ENCODE measurements around the gene CACNG3. TPM values are rescaled to one million over a fixed set of nuclear protein-coding genes. Genes with fewer than 3 reads are reported as not detected.
"Not testable (repeated sequence)": the region's sequence is repeated elsewhere in the genome, so short reads cannot be mapped to it uniquely, and the experiment has no call there.

Gene CACNG3
- total RNA-seq, 1 donor from 2014 or later: not detected

- Histone ChIP-seq H3K4me3 (ENCODE audit: low read depth, low read length) (no peak overlapping the region), H3K36me3 (ENCODE audit: control insufficient read depth, insufficient read depth, low read length) (no peaks in the 10 kb centered on the region), H3K27me3 (ENCODE audit: control insufficient read depth, insufficient read depth, low read length) (no peaks in the 10 kb centered on the region)
- FAIRE-seq (no peak), DNase-seq (ENCODE audit: low read depth) (no peak)
- TF ChIP-seq, protein P1, sequence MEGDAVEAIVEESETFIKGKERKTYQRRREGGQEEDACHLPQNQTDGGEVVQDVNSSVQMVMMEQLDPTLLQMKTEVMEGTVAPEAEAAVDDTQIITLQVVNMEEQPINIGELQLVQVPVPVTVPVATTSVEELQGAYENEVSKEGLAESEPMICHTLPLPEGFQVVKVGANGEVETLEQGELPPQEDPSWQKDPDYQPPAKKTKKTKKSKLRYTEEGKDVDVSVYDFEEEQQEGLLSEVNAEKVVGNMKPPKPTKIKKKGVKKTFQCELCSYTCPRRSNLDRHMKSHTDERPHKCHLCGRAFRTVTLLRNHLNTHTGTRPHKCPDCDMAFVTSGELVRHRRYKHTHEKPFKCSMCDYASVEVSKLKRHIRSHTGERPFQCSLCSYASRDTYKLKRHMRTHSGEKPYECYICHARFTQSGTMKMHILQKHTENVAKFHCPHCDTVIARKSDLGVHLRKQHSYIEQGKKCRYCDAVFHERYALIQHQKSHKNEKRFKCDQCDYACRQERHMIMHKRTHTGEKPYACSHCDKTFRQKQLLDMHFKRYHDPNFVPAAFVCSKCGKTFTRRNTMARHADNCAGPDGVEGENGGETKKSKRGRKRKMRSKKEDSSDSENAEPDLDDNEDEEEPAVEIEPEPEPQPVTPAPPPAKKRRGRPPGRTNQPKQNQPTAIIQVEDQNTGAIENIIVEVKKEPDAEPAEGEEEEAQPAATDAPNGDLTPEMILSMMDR (IDR thresholded peaks at IDR 0.05; ENCODE audit: insufficient read depth, low read length, severe bottlenecking): no peak
Measured at GRCh38 chr16:24235806-24236205, 20.3 kb upstream of the CACNG3 start.

GRCh38 chr16:24238846-24239245 lies 17.3 kb upstream of the CACNG3 start:
- not testable (repeated sequence) for H3K4me3 ChIP-seq (ENCODE audit: low read depth, low read length); FAIRE-seq

DNA sequence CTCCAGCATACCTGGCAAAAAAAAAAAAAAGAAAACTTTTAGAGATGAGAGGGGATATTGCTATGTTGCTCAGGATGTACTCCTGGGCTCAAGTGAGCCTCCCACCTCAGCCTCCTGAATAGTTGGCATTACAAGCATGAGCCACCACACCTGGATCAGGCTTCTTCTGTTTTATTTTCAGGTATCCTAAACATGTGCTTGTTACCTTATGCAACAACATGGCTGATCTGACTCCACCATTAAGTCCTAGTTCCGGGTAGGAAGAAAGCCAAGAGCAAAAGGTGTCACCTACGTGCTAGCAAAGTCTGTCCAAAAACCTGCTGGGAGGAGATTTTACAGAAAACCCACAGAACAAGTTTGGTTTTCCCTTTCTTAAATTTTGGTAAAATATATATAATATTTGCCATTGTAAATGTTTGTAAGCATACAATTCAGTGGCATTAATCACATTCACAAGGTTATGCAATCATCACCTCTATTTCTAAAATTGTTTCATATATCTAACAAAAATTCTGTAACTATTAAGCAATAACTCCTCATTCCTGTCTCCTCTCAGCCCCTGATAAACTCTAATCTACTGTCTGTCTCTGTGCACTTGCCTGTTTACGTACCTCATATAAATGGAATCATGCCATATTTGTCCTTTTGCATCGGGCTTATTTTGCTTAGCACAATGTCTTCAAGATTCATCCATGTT lies 9.1 kb upstream of the CACNG3 start:
- Histone ChIP-seq H3K36me3 (ENCODE audit: control insufficient read depth, insufficient read depth, low read length) (no peaks in the 10 kb centered on the region), H3K4me3 (ENCODE audit: low read depth, low read length) (no peak overlapping the region), H3K27me3 (ENCODE audit: control insufficient read depth, insufficient read depth, low read length) (no peaks in the 10 kb centered on the region)
- FAIRE-seq (no peak), DNase-seq (ENCODE audit: low read depth) (no peak)
- TF ChIP-seq, protein P1 (IDR thresholded peaks at IDR 0.05; ENCODE audit: insufficient read depth, low read length, severe bottlenecking): no peak

More at GRCh38 chr16:24238846-24239245, 17.3 kb upstream of the CACNG3 start:
- not testable (repeated sequence) for H3K36me3 ChIP-seq (ENCODE audit: control insufficient read depth, insufficient read depth, low read length); H3K27me3 ChIP-seq (ENCODE audit: control insufficient read depth, insufficient read depth, low read length); DNase-seq (ENCODE audit: low read depth)

DNA sequence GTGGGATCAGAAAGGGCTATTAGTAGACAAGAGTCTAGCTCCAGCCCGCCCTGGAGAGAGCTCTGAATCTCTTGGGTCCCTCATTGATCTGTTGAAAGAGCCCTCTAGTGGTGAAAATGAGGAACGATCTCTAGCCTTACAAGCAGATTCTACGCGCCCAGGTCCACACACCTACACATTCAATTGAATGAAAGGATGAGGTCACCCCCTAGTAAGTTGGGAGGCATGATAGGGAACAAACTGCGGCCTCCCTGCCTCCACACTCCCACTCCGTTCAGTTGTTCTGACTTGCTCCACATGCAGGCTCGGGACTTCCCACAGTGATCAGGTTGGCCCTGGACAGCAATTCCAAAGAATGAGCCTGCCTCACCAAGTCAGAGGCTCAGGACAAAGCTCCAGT lies 2.9 kb upstream of the CACNG3 start:
- no peaks in the 10 kb centered on the region for H3K27me3 ChIP-seq (ENCODE audit: control insufficient read depth, insufficient read depth, low read length)
- no peaks in the 10 kb centered on the region for H3K36me3 ChIP-seq (ENCODE audit: control insufficient read depth, insufficient read depth, low read length)
- DNase-seq (ENCODE audit: low read depth) (peak; percentile 45), FAIRE-seq (no peak)
- no peak overlapping the region for H3K4me3 ChIP-seq (ENCODE audit: low read depth, low read length)
- TF ChIP-seq, protein P1 (IDR thresholded peaks at IDR 0.05; ENCODE audit: insufficient read depth, low read length, severe bottlenecking): peak; percentile 70

- Histone ChIP-seq H3K27me3 (ENCODE audit: control insufficient read depth, insufficient read depth, low read length) (no peaks in the 10 kb centered on the region), H3K36me3 (ENCODE audit: control insufficient read depth, insufficient read depth, low read length) (no peaks in the 10 kb centered on the region), H3K4me3 (ENCODE audit: low read depth, low read length) (no peak overlapping the region)
- TF ChIP-seq, protein P1 (IDR thresholded peaks at IDR 0.05; ENCODE audit: insufficient read depth, low read length, severe bottlenecking): no peak
- DNase-seq (ENCODE audit: low read depth) (no peak), FAIRE-seq (no peak)
Measured at GRCh38 chr16:24257958-24258357, 1.8 kb downstream of the CACNG3 start.

DNA sequence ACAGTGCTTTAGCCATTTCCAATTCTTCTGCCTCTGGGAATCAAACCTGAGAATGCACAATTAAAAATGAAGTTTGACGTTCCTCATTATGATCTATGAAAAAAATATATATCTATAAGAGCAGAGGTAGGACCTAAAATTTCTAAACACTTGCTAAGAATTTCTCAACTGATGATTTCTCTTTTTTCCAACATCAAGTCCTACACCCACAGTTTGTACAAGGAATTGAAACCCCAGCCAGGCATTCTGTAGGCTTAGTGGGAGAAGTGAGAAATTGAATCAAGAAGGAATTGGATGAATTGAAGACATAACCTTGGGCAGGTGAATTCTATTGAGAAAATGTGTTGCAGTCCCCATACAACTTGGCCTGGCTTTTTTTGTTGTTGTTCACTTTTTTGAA lies 2.7 kb downstream of the CACNG3 start:
- Histone ChIP-seq H3K4me3 (ENCODE audit: low read depth, low read length) (no peak overlapping the region), H3K36me3 (ENCODE audit: control insufficient read depth, insufficient read depth, low read length) (no peaks in the 10 kb centered on the region), H3K27me3 (ENCODE audit: control insufficient read depth, insufficient read depth, low read length) (no peaks in the 10 kb centered on the region)
- TF ChIP-seq, protein P1 (IDR thresholded peaks at IDR 0.05; ENCODE audit: insufficient read depth, low read length, severe bottlenecking): no peak
- no peak for DNase-seq (ENCODE audit: low read depth)
- no peak for FAIRE-seq
